ENCODE results near the gene CHSY3.

GRCh38 chr5:130052752-130053151 is 148.5 kb downstream of the CHSY3 start:
- TF ChIP-seq SUZ12 (IDR thresholded peaks at IDR 0.05; ENCODE audit: extremely low read depth, insufficient read depth, insufficient read length) (no peak), YY1 (IDR thresholded peaks at IDR 0.05; ENCODE audit: insufficient read depth, insufficient read length) (no peak), ZNF274 (IDR thresholded peaks at IDR 0.05; ENCODE audit: low read depth, low read length) (no peak)

Data from NT2/D1 (cell line).